Activated naive CD4-positive, alpha-beta T cell treated with anti-CD3 and anti-CD28 coated beads, Interleukin-2, amount 50 U/mL, for 16 hours (primary cell): ENCODE results near the gene SCART1.
"Not testable (repeated sequence)": the region's sequence is repeated elsewhere in the genome, so short reads cannot be mapped to it uniquely, and the experiment has no call there.

ENCODE experiments used
- DNase-seq: peaks from one replicate; pipeline ENCODE4 v3.0.0-alpha.2; 2020

SCART1 gene

GRCh38 chr10:133457100-133457841, 3.5 kb downstream of the SCART1 start:
- DNase-seq: no peak

- no peak for DNase-seq
Observed at GRCh38 chr10:133458021-133458709, 4.4 kb downstream of the SCART1 start.

- no peak for DNase-seq
Observed at GRCh38 chr10:133458710-133459453, 5.1 kb downstream of the SCART1 start.

GRCh38 chr10:133459454-133460207, 5.9 kb downstream of the SCART1 start:
- DNase-seq: no peak

GRCh38 chr10:133460208-133460769, 6.5 kb downstream of the SCART1 start:
- no peak for DNase-seq

- DNase-seq: no peak
Observed at GRCh38 chr10:133461027-133461426, 7.3 kb downstream of the SCART1 start.

GRCh38 chr10:133461841-133462240, 8.1 kb downstream of the SCART1 start:
- no peak for DNase-seq

GRCh38 chr10:133462512-133463305, 9.0 kb downstream of the SCART1 start:
- DNase-seq: no peak

- no peak for DNase-seq
Observed at GRCh38 chr10:133464582-133465031, 10.9 kb downstream of the SCART1 start.

GRCh38 chr10:133465191-133465949, 11.6 kb downstream of the SCART1 start:
- no peak for DNase-seq

GRCh38 chr10:133465950-133466474, 12.3 kb downstream of the SCART1 start:
- DNase-seq: no peak

- DNase-seq: no peak
Observed at GRCh38 chr10:133466683-133467275, 13.0 kb downstream of the SCART1 start.

GRCh38 chr10:133467286-133467911, 13.7 kb downstream of the SCART1 start:
- DNase-seq: no peak

- DNase-seq: not testable (repeated sequence)
Observed at GRCh38 chr10:133469205-133469604, 15.5 kb downstream of the SCART1 start.

GRCh38 chr10:133471300-133472109, 17.8 kb downstream of the SCART1 start:
- no peak for DNase-seq

- no peak for DNase-seq
Observed at GRCh38 chr10:133473270-133473669, 19.5 kb downstream of the SCART1 start.

- DNase-seq: no peak
Observed at GRCh38 chr10:133474027-133474426, 20.3 kb downstream of the SCART1 start.

GRCh38 chr10:133474665-133475424, 21.1 kb downstream of the SCART1 start:
- DNase-seq: no peak
